GM19240 (cell line): ENCODE measurements around the gene BTBD9.

ENCODE experiments used
- DNase-seq: peaks from one replicate; pipeline ENCODE4 v3.0.0; 2011; ENCODE audit warnings: low spot score; ENCODE audit not compliant: insufficient read length

The BTBD9 gene

GRCh38 chr6:38212579-38212978, 427.1 kb downstream of the BTBD9 start:
- no peak for DNase-seq

- no peak for DNase-seq
Measured at GRCh38 chr6:38212116-38212515, 427.6 kb downstream of the BTBD9 start.

DNA sequence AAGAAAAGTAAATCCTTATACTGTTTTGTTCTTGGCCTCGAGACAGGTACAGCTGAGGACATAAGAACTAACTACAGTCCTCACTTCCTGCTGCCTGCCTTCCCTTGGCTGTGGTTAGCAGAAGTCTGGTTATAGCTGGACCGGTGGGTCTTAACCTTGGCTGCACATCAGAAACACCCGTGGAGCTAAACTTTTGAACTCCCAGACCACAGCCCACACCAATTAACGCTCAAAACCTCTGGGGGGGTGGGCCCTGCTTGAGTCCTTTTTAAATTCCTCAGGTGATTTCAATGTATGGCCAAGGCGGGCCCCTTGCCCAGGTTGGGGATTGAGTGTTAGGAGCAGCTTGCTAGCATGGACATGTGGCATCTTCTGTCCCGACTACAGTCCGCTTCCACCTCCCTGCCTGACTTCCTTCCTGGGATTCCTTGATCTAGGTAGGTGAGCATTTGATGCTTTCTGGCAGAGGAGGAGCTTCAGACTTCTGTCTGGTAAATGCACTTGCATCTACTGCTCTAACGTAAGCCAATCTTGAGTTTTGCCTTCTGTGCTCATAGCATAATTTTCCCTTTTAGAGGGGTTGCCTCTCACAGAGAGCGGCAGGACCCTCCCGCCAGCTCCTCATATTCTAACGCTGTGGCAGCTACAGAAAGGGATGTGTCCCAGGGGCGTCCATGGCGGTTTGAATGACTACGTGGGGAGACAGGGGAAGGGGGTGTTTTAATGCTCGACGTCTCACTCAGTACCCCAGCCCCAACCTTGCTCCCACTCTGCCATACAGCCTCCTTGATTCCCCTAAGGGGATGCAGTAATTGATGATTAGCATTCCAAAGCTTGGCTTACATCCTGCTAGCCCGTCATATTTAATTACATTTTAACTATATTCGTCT, 430.1 kb downstream of the BTBD9 start:
- DNase-seq, result no peak

DNA sequence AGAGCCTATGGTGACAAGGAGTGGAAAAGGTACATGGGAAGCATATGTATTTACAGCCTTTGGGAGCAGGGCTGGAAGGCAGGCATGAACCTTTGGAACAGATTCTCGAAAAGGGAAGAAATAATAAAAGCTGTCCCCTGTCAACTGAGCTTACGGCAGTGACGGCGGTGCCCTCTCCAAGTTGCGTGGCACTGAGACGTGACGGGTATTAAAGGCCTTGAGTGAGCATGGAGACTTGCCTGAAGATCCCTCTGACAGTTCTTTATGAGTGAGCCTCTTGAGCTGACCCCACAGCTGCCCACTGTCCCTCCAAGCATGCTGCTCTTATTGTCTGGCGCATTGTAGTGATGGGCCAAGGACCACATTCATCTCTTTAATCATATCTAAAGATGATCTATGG, 431.7 kb downstream of the BTBD9 start:
- DNase-seq, result no peak

DNA sequence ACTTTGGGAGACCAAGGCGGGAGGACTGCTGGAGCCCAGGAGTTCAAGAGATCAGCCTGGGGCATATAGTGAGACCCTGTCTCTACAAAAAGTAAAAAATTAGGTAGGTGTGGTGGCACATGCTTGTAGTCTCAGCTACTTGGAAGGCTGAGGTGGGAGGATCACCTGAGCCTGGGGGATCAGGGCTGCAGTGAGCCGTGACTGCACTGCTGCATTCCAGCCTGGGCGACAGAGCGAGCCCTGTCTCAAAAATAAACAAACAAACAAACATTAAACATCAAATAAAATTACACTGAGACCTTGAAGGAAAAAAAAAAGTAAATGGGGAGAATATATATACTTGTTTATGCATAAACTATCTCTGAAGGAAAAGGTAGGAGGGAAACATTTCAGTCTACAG, 432.4 kb downstream of the BTBD9 start:
- DNase-seq, result no peak

DNA sequence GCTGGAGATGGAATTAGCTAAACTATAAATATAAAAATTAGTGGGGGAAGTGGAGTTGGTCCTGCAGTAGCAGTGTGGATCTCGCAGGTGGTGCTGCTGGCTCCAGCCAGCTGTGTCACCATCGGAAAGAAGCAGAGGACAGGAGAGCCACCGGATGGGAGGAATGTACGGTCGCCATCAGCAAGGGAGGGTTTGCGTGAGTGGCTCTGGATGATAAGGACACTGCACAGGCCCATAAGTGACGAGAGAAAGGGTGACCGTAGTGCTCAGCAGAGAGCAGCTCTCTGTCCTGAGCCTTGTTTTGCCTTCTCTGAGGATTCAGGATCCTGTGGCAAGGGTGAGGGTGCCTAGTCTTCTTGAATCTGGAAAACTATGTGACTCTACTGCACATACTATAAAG, 441.5 kb downstream of the BTBD9 start:
- no peak for DNase-seq

DNA sequence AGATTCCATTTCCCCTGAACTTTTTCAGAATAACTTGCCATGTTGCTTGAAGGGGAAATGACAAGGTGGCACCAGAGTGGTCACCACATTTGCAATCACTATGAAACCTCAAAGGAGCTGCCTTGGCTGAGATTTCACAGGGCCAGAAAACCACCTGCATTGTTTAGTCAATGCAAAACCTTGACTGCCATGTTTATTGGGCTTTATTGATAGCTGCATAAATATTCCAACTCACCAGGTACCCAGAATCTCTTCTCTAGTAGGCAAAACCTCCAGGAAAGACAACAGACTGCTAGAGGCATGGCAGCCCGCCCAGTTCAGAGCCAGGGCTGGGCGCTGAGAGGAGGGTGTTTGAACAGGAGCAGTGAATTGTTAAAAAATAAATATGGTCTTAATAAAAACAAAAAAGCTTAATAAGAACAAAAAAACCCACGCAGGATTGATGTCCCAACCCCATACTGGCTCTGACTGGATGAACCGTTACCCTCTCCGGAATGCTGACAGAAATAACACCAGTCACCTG, 444.6 kb downstream of the BTBD9 start:
- DNase-seq, result no peak

DNA sequence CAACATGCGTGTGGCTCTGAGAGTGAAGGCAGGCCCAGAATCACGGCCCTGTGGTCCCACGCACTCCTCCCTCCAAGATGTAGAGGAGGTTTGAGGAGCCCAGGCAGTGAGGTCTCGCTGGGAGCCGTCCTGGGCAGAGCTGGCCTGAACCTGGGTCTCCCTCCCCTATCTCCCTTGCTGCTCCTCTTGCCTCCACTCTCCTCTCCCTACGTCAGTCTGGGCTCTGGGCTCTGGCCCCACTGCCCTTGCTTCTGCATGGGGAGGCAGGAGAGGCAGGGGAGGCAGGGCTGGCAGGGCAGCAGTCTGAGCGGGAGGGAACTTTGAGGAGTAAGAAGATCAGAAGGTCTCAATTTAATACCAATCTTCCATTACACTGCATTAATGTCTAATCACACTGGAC, 445.1 kb downstream of the BTBD9 start:
- DNase-seq, result no peak

DNA sequence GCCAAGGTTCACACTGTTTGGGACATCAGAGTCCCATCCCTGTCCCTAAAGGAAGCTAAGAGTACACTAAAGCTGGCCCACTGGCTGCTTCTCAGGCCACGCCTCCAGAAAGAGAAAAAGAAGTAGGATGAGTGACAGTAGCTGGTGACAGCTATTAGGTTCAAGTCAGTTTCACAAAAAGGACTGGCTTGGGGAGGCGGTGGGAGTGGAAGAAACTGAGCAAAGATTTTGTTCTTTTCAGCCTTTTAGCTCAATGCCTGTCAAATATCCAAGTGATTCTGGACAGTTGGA, 445.5 kb downstream of the BTBD9 start:
- no peak for DNase-seq

GRCh38 chr6:38193481-38194281, 446.0 kb downstream of the BTBD9 start:
- DNase-seq, result no peak

GRCh38 chr6:38193051-38193450, 446.7 kb downstream of the BTBD9 start:
- DNase-seq, result no peak

- DNase-seq, result no peak
Measured at GRCh38 chr6:38192487-38192886, 447.2 kb downstream of the BTBD9 start.

- no peak for DNase-seq
Measured at GRCh38 chr6:38192011-38192410, 447.7 kb downstream of the BTBD9 start.

GRCh38 chr6:38191418-38191817, 448.3 kb downstream of the BTBD9 start:
- no peak for DNase-seq

- no peak for DNase-seq
Measured at GRCh38 chr6:38188677-38189335, 450.9 kb downstream of the BTBD9 start.

DNA sequence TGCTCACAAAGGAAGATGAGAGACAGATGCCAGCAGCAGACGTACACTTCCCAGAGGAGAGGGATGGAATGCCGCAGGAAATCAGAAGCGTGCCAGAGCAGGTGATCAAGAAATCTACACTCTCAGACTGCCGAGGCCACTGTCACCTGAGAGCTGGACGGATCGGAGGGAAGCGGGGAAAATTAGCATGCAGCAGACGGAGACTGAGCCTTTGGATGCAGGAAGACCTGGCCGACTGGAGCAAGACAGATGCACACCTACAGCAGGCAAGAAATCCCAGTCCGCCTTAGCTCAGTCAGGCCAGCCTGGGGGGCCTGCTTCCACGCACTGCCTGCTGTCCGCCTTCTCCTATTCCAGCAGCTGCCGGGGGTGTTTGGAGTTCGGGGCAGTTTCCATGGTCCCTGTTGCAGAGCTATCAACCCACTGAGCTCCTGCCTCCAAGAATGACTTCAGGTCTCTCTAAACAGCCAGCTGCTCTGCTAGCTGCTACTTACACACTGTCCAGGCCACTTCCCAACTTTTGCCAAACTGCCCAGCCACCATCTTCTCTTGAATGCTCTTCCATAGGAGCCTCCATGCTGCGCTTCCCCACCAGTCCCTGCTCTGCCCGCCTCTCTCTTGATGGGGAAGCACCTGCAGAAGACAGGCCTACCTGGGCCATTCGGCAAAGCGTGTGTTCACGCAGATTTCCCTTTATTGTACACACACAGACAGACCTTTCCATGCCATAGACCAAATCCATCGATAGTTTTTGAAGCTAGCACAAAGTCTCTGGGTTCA, 451.7 kb downstream of the BTBD9 start:
- no peak for DNase-seq

GRCh38 chr6:38187325-38187724, 452.4 kb downstream of the BTBD9 start:
- DNase-seq, result no peak

- DNase-seq, result no peak
Measured at GRCh38 chr6:38185752-38186151, 454.0 kb downstream of the BTBD9 start.

GRCh38 chr6:38185244-38185643, 454.5 kb downstream of the BTBD9 start:
- no peak for DNase-seq

- DNase-seq, result no peak
Measured at GRCh38 chr6:38184585-38185080, 455.1 kb downstream of the BTBD9 start.
